Mammary epithelial cell (primary cell): ENCODE results near the gene SEBOX.

Experiments
- EZH2 ChIP-seq: IDR thresholded peaks from 2 replicates; pipeline ENCODE4 v1.6.1; 2012; ENCODE audit warnings: low read length, inconsistent platforms, borderline replicate concordance
- TF ChIP-seq, protein P1 (sequence below), 2 donors: IDR thresholded peaks in 1 of 2; conservative IDR thresholded peaks in 1 of 2; 2 replicates each; pipeline ENCODE4 v1.5.1; 2011 to 2012; ENCODE audit warnings: inconsistent platforms in 2 of 2, low read length in 2 of 2, mild to moderate bottlenecking in 2 of 2, control low read depth in 1 of 2, low read depth in 1 of 2; ENCODE audit not compliant: insufficient read depth in 1 of 2; ENCODE audit errors: extremely low read depth in 1 of 2

DNA sequence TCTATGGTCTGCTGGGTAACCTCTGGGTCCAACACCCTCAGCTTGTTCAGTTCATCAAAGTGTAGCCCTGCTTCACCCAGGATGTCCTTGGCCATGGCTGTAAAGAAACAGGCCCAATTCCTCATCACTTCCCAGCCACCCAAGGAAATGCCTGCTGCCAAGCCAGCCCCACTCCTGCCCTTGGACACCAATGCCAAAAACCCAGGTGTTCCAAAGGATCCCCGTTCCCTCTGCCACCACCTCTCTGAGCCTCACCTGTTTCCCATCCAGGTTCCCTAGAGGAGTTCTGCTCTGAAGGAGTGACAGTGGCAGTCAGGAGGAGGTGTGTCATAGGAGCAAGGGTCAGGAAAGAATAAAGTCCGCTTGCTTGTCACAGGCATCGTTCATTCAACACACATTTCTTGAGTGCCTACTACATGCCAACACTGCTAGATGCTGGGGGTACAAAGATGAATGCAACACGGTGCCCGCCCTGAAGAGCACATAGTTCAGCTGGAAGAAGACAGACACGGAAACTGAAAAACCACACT lies 33.0 kb downstream of the SEBOX start:
- TF ChIP-seq, protein P1, sequence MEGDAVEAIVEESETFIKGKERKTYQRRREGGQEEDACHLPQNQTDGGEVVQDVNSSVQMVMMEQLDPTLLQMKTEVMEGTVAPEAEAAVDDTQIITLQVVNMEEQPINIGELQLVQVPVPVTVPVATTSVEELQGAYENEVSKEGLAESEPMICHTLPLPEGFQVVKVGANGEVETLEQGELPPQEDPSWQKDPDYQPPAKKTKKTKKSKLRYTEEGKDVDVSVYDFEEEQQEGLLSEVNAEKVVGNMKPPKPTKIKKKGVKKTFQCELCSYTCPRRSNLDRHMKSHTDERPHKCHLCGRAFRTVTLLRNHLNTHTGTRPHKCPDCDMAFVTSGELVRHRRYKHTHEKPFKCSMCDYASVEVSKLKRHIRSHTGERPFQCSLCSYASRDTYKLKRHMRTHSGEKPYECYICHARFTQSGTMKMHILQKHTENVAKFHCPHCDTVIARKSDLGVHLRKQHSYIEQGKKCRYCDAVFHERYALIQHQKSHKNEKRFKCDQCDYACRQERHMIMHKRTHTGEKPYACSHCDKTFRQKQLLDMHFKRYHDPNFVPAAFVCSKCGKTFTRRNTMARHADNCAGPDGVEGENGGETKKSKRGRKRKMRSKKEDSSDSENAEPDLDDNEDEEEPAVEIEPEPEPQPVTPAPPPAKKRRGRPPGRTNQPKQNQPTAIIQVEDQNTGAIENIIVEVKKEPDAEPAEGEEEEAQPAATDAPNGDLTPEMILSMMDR (conservative IDR thresholded peaks at IDR 0.05 in 1 of 2, IDR thresholded peaks at IDR 0.05 in 1 of 2; ENCODE audit: extremely low read depth in 1 of 2, insufficient read depth in 1 of 2, low read depth in 1 of 2, low read length in 2 of 2) = no peak
- TF ChIP-seq EZH2 = no peak
